B cell (primary cell): ENCODE measurements around the gene PYCARD. TPM values are rescaled to one million over a fixed set of nuclear protein-coding genes. Genes with fewer than 3 reads are reported as not detected.

Experiments used
- ATAC-seq: fragments of 200-7000 bp; cut with Tn5 transposase; one replicate; pipeline ENCODE4 v1.10.0; 2021; ENCODE audit warnings: low read depth, mild to moderate bottlenecking, moderate number of reproducible peaks, moderate library complexity
- CTCF ChIA-PET: fragments of 350-600 bp; sonication (Branson Sonifier 250); formaldehyde crosslinking; loops from one replicate; lab custom pipeline; 2021; ENCODE audit warnings: antibody characterized with exemption, inconsistent platforms; lab: Charles Lee
- POLR2A ChIA-PET: fragments of 350-600 bp; sonication (Branson Sonifier 250); formaldehyde crosslinking; loops from one replicate; lab custom pipeline; 2021; ENCODE audit warnings: antibody characterized with exemption; lab: Charles Lee
- DNase-seq: peaks from one replicate; pipeline ENCODE4 v3.0.0; 2013
- H2AFZ ChIP-seq: 2 replicates; pipeline ENCODE4 v1.6.1; 2012; ENCODE audit warnings: mild to moderate bottlenecking, low read depth, low read length; ENCODE audit not compliant: insufficient read depth, poor library complexity, severe bottlenecking
- H3K27ac ChIP-seq, 2 donors: 1 replicate in 1 of 2; 2 replicates in 1 of 2; pipeline ENCODE4 v1.5.1; 2012 to 2013; ENCODE audit warnings: low read length in 2 of 2, mild to moderate bottlenecking in 2 of 2, moderate library complexity in 1 of 2
- H3K27me3 ChIP-seq, 4 experiments: fragments of 200-600 bp in 1 of 4; sonication (generic) in 1 of 4; replicated peaks in 1 of 4; 1 replicate in 2 of 4; 2 replicates in 2 of 4; pipeline versions ENCODE4 v1.6.1 to v1.7.0; 2013 to 2016; ENCODE audit warnings: low read length in 3 of 4, mild to moderate bottlenecking in 2 of 4, mixed read lengths in 1 of 4, moderate library complexity in 1 of 4; ENCODE audit not compliant: insufficient read depth in 4 of 4, control insufficient read depth in 3 of 4; ENCODE audit errors: control extremely low read depth in 1 of 4
- H3K36me3 ChIP-seq, 2 experiments: replicated peaks in 1 of 2; 1 replicate in 1 of 2; 2 replicates in 1 of 2; pipeline versions ENCODE4 v1.6.1 to v1.7.1; 2013; ENCODE audit warnings: low read length in 1 of 2; ENCODE audit not compliant: insufficient read depth in 2 of 2, control insufficient read depth in 1 of 2; ENCODE audit errors: control extremely low read depth in 1 of 2, extremely low read depth in 1 of 2
- H3K4me1 ChIP-seq, 2 donors: fragments of 200-600 bp in 1 of 2; sonication (generic) in 1 of 2; 1 replicate in 1 of 2; 2 replicates in 1 of 2; pipeline versions ENCODE4 v1.5.1 to v1.6.1; 2013 to 2017; ENCODE audit warnings: low read length in 2 of 2; ENCODE audit not compliant: control insufficient read depth in 2 of 2, insufficient read depth in 2 of 2
- H3K4me2 ChIP-seq: replicated peaks from 2 replicates; pipeline ENCODE3; 2012; ENCODE audit warnings: mild to moderate bottlenecking, low read depth, low read length; ENCODE audit not compliant: poor library complexity, severe bottlenecking
- H3K4me3 ChIP-seq, 5 experiments: fragments of 200-600 bp in 1 of 5; sonication (generic) in 1 of 5; 1 replicate in 3 of 5; 2 replicates in 2 of 5; pipeline versions ENCODE4 v1.5.1 to v1.7.0; 2011 to 2016; ENCODE audit warnings: low read length in 4 of 5, mild to moderate bottlenecking in 4 of 5, low read depth in 2 of 5, control low read depth in 1 of 5, moderate library complexity in 1 of 5; ENCODE audit not compliant: insufficient read depth in 1 of 5; ENCODE audit errors: control extremely low read depth in 1 of 5, extremely low read depth in 1 of 5
- H3K79me2 ChIP-seq: fragments of 200-600 bp; sonication (generic); one replicate; pipeline ENCODE4 v1.6.0; 2016; ENCODE audit warnings: low read length; ENCODE audit not compliant: control insufficient read depth, insufficient read depth
- H3K9ac ChIP-seq: fragments of 200-600 bp; sonication (generic); 2 replicates; pipeline ENCODE4 v1.6.1; 2017; ENCODE audit warnings: mild to moderate bottlenecking, low read length, moderate library complexity
- H3K9me3 ChIP-seq, 3 donors: one replicate each; pipeline versions ENCODE4 v1.6.1 to v1.7.1; 2013; ENCODE audit warnings: low read length in 2 of 3; ENCODE audit not compliant: control insufficient read depth in 2 of 3, insufficient read depth in 1 of 3; ENCODE audit errors: control extremely low read depth in 1 of 3
- H4K20me1 ChIP-seq: 2 replicates; pipeline ENCODE4 v1.6.0; 2012; ENCODE audit warnings: mild to moderate bottlenecking, low read length; ENCODE audit not compliant: insufficient read depth, control insufficient read depth, poor library complexity, severe bottlenecking
- H3K27ac Mint-ChIP-seq: one replicate; pipeline ENCODE4 v1.8.0; 2021; ENCODE audit warnings: mixed read lengths
- H3K27me3 Mint-ChIP-seq: one replicate; pipeline ENCODE4 v1.8.0; 2021; ENCODE audit warnings: mixed read lengths
- H3K4me1 Mint-ChIP-seq: one replicate; pipeline ENCODE4 v1.8.0; 2021; ENCODE audit warnings: mixed read lengths
- H3K4me3 Mint-ChIP-seq: one replicate; pipeline ENCODE4 v1.8.0; 2021; ENCODE audit warnings: mixed read lengths
- H3K9me3 Mint-ChIP-seq: one replicate; pipeline ENCODE4 v1.8.0; 2022; ENCODE audit warnings: mixed read lengths; ENCODE audit not compliant: insufficient read depth
- EZH2 ChIP-seq: IDR thresholded peaks from 2 replicates; pipeline ENCODE4 v1.6.1; 2012; ENCODE audit warnings: borderline replicate concordance, low read depth, mild to moderate bottlenecking, moderate library complexity, low read length; ENCODE audit not compliant: insufficient read depth, poor library complexity, severe bottlenecking
- WGBS: methylation state at CpG from one replicate; pipeline ENCODE4 v1.1.5; 2013; ENCODE audit warnings: missing lambda C conversion rate; ENCODE audit not compliant: insufficient coverage; 5-methylcytosine and 5-hydroxymethylcytosine counted together
- intact Hi-C: fragments of 100-400 bp; cut with micrococcal nuclease; formaldehyde crosslinking; loops from one replicate; pipeline ENCODE4 v1.10.0; 2022
- polyA plus RNA-seq: library from polyadenylated mRNA; depleted of rRNA; stranded (reverse); fragments of >200 nt; gene quantifications from 2 replicates; pipeline ENCODE4 v1.2.3, GENCODE V29; 2012
- total RNA-seq, 2 donors: library from RNA; stranded (reverse); fragments of 120-200 nt in 1 of 2; gene quantifications; 1 replicate in 1 of 2; 2 replicates in 1 of 2; pipeline versions ENCODE4 v1.2.3 to v1.2.4, GENCODE V29; 2013 to 2022
- TF ChIP-seq, protein P1 (sequence below): fragments of 200-600 bp; IDR thresholded peaks from one replicate; pipeline ENCODE4 v1.8.0; 2022; ENCODE audit warnings: antibody characterized with exemption, mild to moderate bottlenecking

The PYCARD gene
- total and polyA plus RNA-seq, 2 donors (not counting 1 experiment from before 2014, with no cell fraction given) = 35.7 to 72.0 TPM

DNA sequence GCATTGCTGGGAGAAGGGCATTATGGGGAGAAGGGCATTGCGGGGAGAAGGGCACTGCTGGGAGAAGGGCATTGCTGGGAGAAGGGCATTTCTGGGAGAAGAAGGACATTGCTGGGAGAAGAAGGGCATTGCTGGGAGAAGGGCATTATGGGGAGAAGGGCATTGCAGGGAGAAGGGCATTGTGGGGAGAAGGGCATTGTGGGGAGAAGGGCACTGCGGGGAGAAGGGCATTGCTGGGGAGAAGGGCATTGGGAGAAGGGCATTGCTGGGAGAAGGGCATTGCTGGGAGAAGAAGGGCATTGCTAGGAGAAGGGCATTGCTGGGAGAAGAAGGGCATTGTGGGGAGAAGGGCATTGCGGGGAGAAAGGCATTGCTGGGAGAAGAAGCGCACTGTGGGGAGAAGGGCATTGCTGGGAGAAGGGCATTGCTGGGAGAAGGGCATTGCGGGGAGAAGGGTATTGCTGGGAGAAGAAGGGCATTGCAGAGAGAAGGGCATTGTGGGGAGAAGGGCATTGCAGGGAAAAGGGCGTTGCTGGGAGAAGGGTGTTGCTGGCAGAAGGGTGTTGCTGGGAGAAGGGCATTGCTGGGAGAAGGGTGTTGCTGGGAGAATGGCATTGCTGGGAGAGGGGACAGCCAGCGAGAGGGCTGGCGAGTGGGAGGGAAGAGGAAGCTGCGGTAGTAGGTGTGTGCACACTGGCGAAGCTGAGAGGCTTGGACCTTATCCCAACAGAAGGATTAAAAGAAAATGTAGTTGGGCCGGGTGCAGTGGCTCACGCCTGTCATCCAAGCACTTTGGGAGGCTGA, 19.0 kb upstream of the PYCARD start:
- H3K9me3 Mint-ChIP-seq = no peaks in the 10 kb centered on the region
- H4K20me1 ChIP-seq = peaks cover 5% of the 10 kb centered on the region
- no peak overlapping the region for H3K4me2 ChIP-seq
- no peak overlapping the region for H2AFZ ChIP-seq
- POLR2A ChIA-PET = no interaction called here
- CTCF ChIA-PET = interaction anchor here (0.5 to 0.6 kb wide), 2 partner anchors 36 to 334 kb away, joined by 3 to 4 read pairs; no protein-coding TSS in a partner anchor
- no peak overlapping the region for H3K27ac Mint-ChIP-seq
- H3K27ac ChIP-seq = no peak overlapping the region
- TF ChIP-seq, protein P1, sequence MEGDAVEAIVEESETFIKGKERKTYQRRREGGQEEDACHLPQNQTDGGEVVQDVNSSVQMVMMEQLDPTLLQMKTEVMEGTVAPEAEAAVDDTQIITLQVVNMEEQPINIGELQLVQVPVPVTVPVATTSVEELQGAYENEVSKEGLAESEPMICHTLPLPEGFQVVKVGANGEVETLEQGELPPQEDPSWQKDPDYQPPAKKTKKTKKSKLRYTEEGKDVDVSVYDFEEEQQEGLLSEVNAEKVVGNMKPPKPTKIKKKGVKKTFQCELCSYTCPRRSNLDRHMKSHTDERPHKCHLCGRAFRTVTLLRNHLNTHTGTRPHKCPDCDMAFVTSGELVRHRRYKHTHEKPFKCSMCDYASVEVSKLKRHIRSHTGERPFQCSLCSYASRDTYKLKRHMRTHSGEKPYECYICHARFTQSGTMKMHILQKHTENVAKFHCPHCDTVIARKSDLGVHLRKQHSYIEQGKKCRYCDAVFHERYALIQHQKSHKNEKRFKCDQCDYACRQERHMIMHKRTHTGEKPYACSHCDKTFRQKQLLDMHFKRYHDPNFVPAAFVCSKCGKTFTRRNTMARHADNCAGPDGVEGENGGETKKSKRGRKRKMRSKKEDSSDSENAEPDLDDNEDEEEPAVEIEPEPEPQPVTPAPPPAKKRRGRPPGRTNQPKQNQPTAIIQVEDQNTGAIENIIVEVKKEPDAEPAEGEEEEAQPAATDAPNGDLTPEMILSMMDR = no peak
- no peak for TF ChIP-seq EZH2
- peaks cover 12% of the 10 kb centered on the region for H3K4me1 Mint-ChIP-seq
- H3K4me3 Mint-ChIP-seq = no peak overlapping the region
- WGBS = 79% methylated on average over 9 of the region's 12 CpGs
- intact Hi-C loops = no loop called here
- no peak for DNase-seq
- no peak overlapping the region for H3K9ac ChIP-seq
- peaks cover 15 to 16% of the 10 kb centered on the region in 2 donors for H3K4me1 ChIP-seq
- ATAC-seq = no peak
- no peak overlapping the region for H3K4me3 ChIP-seq
- H3K27me3 ChIP-seq = peaks cover 0 to 43% (median 21%) of the 10 kb centered on the region in 4 experiments
- no peaks in the 10 kb centered on the region for H3K36me3 ChIP-seq
- no peaks in the 10 kb centered on the region for H3K9me3 ChIP-seq
- H3K27me3 Mint-ChIP-seq = peaks cover 35% of the 10 kb centered on the region
- no peaks in the 10 kb centered on the region for H3K79me2 ChIP-seq

DNA sequence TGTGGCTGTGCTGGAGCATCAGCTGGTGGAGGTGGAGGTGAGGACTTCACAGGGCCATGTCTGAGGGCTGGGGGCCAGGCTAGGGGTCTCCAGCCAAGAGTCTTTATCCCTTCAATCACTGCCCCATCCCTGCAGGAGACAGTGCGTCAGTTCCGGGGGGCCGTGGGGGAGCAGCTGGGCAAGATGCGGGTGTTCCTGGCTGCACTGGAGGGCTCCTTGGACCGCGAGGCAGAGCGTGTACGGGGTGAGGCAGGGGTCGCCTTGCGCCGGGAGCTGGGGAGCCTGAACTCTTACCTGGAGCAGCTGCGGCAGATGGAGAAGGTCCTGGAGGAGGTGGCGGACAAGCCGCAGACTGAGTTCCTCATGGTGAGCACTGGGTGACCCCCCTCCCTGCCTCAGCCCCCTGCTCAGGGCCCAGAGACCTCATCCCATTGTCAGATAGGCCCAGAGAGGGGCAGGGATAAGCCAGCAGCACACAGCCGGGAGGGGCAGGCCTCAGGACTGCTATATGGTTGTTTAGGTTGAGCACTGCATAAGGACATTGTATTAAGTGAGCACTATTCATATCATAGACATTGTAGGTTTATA, 16.7 kb upstream of the PYCARD start:
- H3K4me1 Mint-ChIP-seq = peaks cover 30% of the 10 kb centered on the region
- Histone ChIP-seq H3K9ac (no peak overlapping the region), H3K4me1 (peaks cover 35 to 38% of the 10 kb centered on the region in 2 donors), H3K36me3 (no peaks in the 10 kb centered on the region), H3K9me3 (peaks cover 0 to 10% (median 0%) of the 10 kb centered on the region in 3 donors), H3K4me2 (no peak overlapping the region), H3K27ac (no peak overlapping the region), H4K20me1 (peaks cover 5% of the 10 kb centered on the region), H3K27me3 (peaks cover 0 to 62% (median 33%) of the 10 kb centered on the region in 4 experiments), H2AFZ (no peak overlapping the region), H3K79me2 (no peaks in the 10 kb centered on the region), H3K4me3 (no peak overlapping the region)
- ATAC-seq (no peak), DNase-seq (no peak)
- peaks cover 47% of the 10 kb centered on the region for H3K27me3 Mint-ChIP-seq
- TF ChIP-seq, protein P1 = no peak
- TF ChIP-seq EZH2 = no peak
- POLR2A ChIA-PET = no interaction called here
- H3K4me3 Mint-ChIP-seq = no peak overlapping the region
- no peak overlapping the region for H3K27ac Mint-ChIP-seq
- CTCF ChIA-PET = interaction anchor here (0.9 kb wide), 1 partner anchor 232 kb away, joined by 3 read pairs; no protein-coding TSS in a partner anchor
- no peaks in the 10 kb centered on the region for H3K9me3 Mint-ChIP-seq
- intact Hi-C loops = no loop called here
- 98% methylated on average over 10 of the region's 15 CpGs for WGBS
